Stimulated activated CD4-positive, alpha-beta T cell treated with anti-CD3 and anti-CD28 coated beads, Interleukin-2, amount 100 ng/mL, for 4 hours (primary cell): ENCODE results near the gene OR13C9.
"Not testable (repeated sequence)": the region's sequence is repeated elsewhere in the genome, so short reads cannot be mapped to it uniquely, and the experiment has no call there.

Experiments
- DNase-seq: peaks from one replicate; pipeline ENCODE4 v3.0.0-alpha.2; 2020; ENCODE audit warnings: low read depth

Gene OR13C9, protein sequence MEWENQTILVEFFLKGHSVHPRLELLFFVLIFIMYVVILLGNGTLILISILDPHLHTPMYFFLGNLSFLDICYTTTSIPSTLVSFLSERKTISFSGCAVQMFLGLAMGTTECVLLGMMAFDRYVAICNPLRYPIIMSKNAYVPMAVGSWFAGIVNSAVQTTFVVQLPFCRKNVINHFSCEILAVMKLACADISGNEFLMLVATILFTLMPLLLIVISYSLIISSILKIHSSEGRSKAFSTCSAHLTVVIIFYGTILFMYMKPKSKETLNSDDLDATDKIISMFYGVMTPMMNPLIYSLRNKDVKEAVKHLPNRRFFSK

DNA sequence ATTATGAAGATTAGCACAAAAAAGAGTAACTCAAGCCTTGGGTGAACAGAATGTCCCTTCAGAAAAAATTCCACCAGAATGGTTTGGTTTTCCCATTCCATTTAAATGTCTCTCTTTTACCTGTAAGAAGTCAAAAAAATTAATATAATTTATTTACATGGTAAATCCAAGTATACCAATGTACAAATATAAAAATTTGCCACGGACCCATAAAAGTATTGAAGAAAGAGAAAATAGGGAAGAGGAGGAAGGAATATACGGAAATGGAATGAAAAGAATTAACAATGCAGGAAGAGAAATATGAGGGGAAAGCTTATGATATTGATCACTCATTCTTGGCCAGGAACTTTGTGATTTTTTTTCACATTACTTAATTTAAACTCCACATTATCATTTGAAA lies at the start of gene OR13C9:
Gene OR13C9 (minus strand): TSS at position 101 of the 400 bp plus-strand sequence. CDS start 0 bp downstream, at position 101.
- no peak for DNase-seq

DNA sequence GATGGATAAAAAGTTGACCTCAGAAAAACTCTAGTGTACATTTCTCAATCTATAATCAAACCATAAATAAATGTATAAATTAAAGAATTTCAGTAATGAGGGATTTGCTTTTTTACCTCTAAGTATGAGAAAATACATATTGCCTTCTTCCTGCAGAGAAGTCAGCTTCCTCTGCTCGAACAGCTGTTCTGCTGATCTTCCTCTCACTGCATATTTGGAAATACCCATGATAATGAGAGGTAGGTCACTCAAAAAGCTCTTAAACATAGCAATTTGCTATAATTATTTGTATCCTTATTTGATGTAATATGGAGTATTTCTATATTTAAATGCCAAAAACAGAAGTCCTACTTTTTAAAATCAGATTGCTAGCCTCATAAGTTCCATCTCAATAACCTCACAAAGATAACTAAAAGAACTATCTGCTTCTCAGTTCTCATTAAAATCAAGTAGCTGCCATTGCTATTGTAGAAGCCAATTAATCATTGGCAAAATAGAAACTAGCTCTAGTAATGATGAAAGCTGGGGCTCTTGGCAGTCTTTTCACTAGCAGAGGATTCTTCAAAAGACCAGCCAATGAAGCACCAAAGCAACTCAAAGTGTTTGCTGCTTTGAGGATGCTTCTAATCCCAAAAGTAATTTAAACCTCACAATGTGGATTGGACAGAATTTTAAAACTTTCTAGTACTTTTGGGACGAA lies 40.6 kb upstream of the OR13C9 start:
- DNase-seq = no peak

DNA sequence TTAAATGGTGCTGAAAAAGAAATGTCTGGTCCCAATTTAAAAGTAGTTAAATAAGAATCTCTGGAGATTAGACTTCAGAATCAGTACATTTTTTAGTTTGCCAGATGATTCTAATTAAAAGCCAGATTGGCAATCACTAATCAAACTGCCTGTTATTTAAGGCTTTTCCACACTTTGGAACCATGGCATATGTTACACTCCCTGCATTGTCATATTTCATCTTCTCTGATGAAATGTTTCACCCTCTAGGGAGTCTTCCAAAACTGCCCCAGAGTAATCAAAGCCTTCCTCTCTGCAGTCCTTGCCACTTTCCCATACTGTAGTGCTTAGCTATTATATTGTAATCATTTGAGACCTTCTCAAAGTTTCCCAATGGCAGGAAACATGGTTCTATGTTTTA lies 17.5 kb upstream of the OR13C9 start:
- DNase-seq = no peak

DNA sequence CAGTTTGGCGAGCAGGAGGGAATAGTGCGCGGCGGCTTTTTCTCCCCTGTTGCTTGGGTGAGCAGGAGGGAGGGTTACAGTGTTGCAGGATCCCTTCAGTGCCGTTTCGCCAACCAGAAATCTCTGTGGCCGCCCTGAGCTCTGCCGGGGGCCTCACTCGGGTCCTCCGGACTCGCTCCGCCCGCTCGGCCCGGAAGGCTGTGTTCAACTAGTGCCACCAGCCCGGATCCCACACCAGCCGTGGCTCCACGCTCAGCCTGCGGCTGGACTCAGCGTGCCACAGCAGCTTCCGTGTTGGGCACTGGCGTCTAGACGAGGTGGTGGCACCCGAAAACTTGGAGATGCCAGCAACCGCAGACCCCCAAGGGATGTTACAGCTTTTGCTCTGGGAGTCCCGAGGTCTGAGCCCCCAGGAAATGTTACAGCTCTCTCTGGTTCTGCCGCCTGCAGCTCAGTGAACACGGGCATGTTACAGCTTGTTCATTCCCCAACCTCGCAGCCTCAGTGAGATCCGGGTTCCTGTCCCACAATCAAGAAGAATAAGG lies 16.0 kb upstream of the OR13C9 start:
- no peak for DNase-seq

DNA sequence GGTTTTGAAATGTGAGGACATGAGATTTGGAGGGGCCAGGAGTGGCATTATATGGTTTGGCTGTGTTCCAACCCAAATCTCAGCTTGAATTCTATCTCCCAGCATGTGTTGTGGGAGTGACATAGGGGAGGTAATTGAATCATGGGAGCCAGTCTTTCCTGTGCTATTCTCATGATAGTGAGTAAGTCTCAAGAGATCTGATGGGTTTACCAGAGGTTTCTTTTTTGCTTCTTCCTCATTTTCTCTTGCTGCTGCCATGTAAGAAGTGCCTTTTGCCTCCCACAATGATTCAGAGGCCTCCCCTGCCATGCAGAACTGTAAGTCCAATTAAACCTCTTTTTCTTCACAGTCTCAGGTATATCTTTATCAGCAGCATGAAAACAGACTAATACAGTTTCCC lies 8.0 kb upstream of the OR13C9 start:
- not testable (repeated sequence) for DNase-seq

DNA sequence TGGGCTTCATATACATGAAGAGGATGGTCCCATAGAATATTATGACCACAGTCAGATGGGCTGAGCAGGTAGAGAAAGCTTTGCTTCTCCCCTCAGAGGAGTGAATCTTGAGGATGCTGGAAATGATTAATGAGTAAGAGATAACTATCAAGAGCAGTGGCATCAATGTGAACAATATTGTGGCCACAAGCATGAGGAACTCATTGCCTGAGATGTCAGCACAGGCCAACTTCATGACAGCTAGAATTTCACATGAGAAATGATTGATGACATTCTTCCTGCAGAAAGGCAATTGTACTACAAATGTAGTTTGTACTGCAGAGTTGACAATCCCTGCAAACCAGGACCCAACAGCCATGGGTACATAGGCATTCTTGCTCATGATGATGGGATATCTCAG lies 586 bp downstream of the OR13C9 start:
- DNase-seq = no peak

DNA sequence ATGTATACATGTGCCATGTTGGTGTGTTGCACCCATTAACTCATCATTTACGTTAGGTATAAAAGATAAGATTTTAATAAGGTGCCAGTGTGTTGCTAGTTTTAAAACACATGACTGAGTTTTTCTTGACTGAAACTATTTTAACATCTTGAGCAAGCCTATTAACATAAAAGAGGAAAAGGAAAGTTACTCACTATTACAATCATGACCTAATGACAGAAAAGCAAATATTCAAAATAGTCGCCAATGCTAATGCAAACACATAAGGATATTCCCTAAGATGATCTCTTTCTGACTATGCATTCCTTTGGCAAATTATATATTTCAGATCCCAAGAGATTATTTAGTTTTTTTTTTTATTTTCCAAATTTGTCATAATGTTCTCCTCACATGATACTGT lies 6.8 kb downstream of the OR13C9 start:
- no peak for DNase-seq

DNA sequence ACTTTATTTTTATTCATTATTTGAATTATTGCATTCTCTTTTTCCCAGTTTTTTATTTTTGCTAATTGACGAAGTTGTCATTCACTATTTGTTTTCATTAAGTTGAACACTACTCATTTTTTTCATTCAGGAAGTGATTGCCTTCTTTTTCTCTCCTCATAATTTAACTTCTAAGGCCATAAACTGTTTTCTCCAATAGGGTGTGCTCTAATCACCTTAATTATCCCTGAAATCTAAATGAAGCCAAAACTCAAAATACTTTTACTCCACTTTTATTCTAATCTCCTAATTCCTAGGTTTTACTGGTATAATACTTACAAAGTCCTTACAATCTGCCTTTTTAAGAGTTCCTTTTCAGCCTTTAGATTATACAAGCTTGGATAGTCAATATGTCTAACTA lies 9.7 kb downstream of the OR13C9 start:
- no peak for DNase-seq

DNA sequence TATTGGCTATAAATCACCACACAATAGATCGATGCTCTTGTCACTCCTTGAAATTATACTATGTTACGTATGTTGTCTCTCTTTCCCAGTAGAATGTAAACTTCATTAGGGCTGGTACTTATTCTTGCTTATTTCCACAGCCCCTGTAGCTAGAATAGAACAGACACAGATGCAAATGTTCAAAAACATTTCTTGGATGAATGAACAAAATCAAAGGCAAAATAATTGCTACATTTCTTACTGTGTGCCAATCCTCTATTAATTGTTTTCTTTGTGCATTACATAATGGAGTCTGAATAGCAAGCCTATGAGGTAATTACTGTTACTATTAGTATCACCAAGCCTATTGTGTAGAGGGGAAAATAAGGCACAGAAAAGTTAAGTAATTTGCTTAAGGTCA lies 11.9 kb downstream of the OR13C9 start:
- no peak for DNase-seq

DNA sequence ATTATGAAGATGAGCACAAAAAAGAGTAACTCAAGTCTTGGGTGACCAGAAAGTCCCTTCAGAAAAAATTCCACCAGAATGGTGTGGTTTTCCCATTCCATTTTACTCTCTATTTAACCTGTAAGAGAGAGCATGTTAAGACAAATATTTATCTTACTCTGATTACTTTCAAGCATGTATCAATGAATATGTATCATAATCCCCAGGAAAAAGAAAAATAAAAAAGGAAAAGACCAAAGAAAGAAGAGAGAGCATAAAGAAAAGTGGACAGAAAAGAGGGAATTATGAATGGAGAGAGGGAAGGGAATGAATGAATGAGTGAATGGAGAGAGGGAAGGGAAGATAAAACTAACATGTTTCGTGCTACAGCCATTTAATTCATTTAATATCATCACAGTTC lies 12.5 kb downstream of the OR13C9 start, which contains the start of gene OR13C2:
Gene OR13C2 (minus strand): TSS at position 101 of the 400 bp plus-strand sequence. CDS start 0 bp downstream, at position 101.
- DNase-seq = not testable (repeated sequence)

DNA sequence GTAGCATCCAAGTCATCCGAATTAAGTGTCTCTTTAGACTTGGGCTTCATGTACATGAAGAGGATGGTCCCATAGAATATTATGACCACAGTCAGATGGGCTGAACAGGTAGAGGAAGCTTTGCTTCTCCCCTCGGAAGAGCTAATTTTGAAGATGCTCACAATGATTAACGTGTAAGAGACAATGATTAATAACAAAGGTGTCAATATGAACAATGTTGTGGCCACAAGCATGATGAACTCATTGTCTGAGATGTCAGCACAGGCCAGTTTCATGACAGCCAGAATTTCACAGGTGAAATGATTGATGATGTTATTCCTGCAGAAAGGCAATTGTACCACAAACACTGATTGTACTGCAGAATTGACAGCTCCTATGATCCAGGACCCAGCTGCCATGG lies 13.2 kb downstream of the OR13C9 start:
- no peak for DNase-seq

DNA sequence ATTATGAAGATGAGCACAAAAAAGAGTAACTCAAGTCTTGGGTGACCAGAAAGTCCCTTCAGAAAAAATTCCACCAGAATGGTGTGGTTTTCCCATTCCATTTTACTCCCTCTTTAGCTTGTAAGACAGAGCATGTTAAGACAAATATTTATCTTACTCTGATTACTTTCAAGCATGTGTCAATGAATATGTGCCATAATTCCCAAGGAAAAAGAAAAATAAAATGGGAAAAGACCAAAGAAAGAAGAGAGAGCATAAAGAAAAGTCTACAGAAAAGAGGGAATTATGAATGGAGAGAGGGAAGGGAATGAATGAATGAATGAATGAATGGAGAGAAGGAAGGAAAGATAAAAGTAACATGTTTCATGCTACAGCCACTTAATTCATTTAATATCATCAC lies 18.7 kb downstream of the OR13C9 start, which contains the start of gene OR13C5:
Gene OR13C5 (minus strand): TSS at position 101 of the 400 bp plus-strand sequence. CDS start 0 bp downstream, at position 101.
- not testable (repeated sequence) for DNase-seq

DNA sequence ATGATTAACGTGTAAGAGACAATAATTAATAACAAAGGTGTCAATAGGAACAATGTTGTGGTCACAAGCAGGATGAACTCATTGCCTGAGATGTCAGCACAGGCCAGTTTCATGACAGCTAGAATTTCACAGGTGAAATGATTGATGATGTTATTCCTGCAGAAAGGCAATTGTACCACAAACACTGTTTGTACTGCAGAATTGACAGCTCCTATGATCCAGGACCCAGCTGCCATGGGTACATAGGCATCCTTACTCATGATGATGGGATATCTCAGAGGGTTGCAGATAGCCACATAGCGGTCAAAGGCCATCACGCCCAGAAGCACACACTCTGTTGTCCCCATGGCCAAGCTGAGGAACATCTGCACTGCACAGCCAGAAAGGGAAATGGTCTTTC lies 19.3 kb downstream of the OR13C9 start:
- DNase-seq = not testable (repeated sequence)

DNA sequence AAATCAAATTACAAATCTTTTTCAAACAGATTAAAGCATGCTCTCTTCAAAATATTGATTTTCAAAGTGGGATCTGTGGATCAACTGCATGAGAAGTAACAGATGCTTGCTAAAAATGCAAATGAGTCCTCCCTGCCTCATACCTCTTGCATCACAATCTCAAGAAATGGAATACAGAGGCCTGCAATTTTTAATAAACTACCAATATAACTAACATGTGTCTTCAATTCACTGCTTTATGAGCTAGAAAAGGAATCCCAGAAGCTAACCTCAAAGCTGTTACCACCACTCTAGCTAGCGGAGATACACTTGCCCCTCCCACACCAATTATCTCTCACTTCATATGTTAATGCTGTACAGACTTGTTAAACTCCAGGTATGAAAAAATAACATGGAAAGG lies 28.4 kb downstream of the OR13C9 start:
- no peak for DNase-seq

DNA sequence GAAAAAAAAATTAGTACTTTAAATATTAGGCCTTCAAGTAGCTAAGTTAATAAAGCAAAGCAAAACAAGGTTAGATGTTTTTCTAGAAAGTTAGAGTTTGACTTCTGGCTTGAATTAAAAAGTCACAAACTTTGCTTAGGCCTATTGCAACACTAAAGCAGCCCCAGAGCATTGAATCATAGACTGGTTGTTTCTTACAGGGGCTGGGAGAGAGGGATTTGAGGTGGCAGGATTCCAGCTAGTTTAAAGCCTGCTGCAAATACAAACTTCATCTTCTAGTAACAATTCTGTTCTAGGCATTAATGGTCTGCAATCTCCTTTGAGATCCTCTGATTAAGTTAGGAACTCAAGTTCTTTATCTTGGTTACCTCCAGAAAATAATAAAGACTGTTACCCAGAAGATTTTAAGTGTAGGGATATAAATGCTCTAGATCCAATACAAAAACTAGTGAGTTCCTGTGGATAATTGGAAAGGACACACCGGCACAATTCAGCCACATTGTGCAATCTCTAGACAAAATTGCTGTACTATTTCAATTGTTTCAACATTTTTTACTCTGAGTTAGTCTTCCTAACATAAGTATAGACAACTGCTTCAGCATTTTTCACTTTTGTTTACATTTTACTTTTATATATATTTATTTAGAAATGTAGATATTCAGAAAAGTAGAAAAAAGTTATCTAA lies 31.4 kb downstream of the OR13C9 start:
- no peak for DNase-seq

DNA sequence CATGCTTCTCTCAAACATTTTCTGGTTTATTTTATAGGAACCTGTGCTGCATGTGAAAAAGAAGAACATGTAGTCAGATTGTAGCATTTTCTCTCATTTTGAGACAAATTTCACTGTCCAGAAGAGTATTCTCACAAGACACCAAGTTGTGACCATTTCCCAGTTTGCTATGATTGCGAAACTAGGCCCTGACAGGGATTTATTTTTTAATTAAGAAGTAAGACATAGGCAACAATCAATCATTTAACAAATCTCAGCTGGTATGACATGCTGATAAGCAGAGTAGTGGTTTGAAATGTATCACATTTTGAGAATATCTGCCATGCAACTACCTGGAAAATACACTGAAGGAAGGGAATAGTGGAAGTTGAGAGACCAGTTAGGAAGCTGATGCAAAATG lies 37.4 kb downstream of the OR13C9 start:
- DNase-seq = no peak

DNA sequence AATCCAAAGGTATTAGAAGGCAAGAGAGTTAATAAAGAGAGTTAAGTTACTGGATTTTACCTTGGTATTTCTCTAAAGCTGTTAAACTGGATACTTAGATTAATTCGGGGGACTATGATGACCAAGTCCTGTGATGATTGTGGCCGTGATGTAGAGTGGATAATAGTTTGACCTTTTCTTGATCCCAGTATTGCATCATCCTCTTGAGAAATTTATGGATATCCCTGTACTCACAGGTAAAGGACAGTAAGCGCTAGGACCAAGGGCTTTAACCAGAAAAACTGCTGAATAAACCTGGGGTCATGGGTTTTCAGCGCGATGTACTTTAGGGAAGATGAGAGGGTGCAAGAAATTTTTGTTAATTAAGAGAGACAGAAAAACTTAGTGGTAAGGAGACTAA lies 40.7 kb downstream of the OR13C9 start:
- no peak for DNase-seq

DNA sequence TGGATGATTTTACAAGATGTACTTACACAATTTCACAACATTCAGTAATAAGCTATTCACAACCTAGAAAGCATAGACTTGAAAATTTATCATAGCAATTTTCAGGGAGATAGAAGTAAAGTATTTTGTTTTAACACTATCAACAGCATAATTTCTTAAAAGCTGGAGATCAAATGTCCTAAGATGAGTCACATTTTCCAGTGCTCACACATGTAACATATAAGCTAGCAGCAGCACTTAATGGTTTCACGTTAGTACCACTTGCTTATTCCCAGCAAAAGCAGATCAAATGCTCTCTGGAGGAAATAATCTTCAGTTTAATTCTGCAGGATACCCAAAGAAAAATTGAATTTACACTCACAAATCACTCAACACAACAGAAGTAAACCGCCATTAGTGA lies 42.5 kb downstream of the OR13C9 start:
- no peak for DNase-seq

DNA sequence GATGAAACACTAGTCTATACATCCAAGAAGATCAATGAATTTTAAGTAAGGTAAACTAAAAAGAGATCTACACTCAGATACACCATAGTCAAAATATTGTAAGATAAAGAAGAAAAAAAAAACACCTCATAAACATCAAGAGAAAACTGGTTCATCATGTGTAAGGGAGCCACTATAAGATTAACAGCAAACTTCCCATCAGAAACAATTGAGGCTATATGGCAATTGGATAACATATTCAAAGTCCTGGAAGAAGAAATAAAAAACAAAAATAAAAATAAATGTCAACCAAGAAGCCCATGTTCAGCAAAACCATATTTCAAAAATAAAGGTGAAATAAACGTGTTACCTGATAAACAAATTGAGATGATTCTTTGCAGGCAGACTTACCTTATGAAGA lies 45.4 kb downstream of the OR13C9 start:
- DNase-seq = no peak

DNA sequence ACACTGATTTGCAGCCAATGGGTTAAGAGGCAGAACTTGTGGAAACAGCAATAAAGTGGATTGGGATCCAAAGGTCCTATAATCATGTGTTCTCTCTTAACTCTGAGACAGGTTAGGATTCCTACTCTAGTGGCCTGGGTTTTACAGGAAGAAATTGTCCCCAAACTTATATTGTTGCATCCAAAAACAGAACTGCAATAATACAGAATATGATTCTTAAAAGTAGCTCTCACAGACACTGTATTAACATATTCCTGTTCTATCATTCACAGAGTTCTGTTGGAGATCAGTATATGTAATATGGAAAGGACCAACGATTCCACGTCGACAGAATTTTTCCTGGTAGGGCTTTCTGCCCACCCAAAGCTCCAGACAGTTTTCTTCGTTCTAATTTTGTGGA lies 49.1 kb downstream of the OR13C9 start, which contains the start of gene OR13C8:
Gene OR13C8 (plus strand): TSS at position 301 of the 400 bp plus-strand sequence. CDS start 0 bp downstream, at position 301.
- DNase-seq = no peak
